NCI-H1092 (cell line): ENCODE results near the gene STAT4.

Experiments
- DNase-seq: peaks from one replicate; lab custom pipeline; 2025; lab: John Stamatoyannopoulos, UW

The STAT4 gene

DNA sequence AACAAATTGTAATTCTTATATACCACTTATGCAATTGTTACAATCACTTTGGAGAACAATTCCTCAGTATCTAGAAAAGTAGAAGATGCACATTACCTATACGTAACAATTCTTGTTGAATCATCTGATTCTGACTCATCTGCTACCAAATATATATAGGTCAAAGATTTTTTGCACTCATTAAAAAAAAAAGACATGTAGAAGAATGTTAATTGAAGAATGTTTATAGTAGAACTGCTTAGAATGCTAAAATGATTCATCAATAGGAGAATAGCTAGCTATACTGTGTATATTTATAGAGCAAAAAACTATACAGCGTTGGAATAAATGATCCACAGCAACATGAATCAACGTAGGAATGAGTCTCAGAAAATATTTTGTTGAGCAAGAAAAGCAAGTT lies 107.4 kb downstream of the STAT4 start:
- DNase-seq, result no peak

DNA sequence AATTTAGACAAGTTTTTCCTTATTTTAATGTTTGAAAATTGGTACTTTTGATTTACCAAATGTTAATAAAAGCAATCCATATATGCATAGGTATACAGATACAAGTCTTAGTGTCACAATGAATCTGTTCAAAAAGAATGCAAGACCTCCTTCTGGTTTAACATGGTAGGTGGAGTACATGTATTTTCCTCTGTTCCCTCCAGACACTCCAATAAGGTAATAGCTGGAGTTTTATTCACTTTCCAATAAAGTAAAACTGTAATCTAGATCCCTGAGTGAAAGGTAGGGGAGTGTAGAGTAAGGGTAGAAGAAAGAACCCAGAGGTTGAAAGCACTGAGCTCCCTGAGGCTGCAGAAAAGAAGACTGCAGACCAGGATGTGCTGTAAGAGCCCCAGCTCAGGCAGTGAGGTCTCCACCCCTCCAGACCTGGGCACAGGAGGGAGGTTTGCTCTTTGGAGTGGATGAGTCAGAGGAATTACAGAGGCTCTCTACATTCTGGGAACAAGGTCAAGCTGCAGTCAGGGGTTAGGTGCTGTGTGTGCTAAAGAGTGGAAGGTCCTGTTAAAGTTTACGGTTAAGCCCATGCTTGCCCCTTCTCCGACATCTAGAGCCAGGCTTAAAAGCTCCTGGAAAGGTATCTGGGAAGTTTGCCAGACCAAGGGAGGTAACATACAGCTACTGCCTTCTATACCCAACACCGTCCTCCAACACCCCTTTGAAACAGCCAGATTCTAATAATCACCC lies 109.2 kb downstream of the STAT4 start:
- no peak for DNase-seq

DNA sequence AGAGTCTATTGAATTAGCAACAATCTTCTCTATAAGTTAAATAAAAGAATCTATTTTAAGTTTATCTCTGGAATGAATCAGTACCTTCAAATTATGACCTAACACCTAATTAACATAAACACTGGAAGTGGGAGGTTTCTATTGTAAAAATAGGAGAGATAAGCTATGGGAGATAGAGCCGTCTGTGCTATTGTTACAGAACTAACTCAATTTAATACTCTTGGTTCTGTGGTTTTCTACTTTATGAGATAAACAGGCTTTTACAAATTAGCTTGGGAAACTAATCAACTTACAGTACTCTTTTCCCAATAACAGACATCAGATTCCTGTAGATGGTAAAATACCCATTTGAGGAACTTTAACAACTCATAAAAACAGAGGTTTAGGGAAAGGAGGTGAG lies 111.2 kb downstream of the STAT4 start:
- DNase-seq, result no peak

DNA sequence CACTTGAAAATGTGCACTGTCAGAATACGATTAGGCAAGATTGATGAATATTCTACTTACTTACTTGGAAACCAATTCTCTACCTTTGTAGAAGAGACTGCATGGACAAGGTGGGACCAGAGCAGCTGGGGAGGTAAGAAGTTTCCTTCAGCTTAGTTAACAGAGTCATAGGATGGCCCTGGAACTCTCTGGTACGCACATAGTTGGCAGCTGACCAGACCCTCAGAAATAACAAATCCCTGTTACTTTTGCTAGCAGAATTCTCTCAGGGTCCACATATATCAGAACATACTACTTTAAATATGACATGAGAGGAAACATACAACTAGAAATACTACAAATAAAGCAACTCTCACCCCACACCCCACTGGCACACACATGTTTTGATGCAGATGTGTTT lies 112.1 kb downstream of the STAT4 start:
- no peak for DNase-seq

DNA sequence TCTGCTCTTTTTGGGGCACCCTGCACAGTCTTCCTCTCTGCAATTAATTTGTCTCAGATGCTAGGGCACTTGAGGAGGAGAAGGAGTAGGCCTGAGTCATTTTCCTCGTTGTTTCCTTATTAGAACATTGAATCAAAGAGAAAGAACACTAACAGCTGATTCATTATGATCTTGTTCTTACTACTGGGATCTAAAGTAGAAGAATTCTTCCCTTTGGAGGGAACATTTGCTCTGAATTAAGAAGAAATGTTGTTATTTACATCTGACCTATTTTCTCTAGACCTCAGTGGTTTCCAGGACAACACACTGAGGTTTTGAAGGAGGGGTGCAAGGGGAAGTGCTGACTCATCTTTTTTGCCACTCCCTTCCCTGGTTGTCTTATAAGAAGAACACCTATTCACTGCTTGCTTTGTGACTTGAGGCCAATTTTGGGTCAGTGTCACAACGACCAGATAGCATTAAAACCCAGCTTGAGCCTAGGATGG lies 112.5 kb downstream of the STAT4 start:
- DNase-seq, result no peak

GRCh38 chr2:191037351-191037750 lies 113.4 kb downstream of the STAT4 start:
- no peak for DNase-seq

DNA sequence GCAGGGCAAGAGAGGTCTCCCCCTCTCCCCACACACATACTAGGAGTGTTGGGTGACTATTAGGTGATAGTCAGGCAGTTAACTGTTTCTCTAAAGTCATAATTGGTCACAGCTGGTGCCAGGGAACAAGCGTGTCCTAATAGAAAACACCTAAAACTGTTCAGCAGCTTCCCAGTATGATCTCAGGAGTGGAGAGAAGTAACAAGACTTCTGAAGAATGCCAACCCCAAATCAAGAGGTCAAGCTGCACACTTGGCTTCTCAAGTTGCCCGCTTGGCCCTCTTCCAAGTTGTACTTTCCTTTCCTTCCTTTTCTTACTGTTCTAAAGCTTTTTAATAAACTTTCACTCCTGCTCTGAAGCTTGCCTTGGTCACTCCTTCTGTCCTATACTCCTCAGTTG lies 114.4 kb downstream of the STAT4 start:
- no peak for DNase-seq

- no peak for DNase-seq
Measured at GRCh38 chr2:191032588-191033429, 118.0 kb downstream of the STAT4 start.

DNA sequence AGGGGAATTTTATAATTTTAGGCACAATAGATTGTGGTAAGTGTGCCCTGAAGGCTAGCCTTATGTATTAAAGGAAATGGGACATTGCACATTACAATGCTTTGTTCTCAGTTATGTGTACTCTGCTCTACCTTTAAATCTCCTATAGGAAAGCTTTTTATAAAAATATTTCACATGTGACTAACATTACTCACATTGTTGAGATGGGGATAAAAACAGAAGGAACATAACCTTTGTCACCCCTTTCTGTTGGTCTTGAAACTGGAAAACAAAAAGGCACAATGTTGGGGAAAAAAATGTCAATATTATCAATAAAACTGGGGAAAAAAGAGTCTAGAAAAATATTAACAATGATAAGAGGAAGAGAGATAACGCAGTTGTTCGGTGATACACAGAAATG lies 119.5 kb downstream of the STAT4 start:
- no peak for DNase-seq

DNA sequence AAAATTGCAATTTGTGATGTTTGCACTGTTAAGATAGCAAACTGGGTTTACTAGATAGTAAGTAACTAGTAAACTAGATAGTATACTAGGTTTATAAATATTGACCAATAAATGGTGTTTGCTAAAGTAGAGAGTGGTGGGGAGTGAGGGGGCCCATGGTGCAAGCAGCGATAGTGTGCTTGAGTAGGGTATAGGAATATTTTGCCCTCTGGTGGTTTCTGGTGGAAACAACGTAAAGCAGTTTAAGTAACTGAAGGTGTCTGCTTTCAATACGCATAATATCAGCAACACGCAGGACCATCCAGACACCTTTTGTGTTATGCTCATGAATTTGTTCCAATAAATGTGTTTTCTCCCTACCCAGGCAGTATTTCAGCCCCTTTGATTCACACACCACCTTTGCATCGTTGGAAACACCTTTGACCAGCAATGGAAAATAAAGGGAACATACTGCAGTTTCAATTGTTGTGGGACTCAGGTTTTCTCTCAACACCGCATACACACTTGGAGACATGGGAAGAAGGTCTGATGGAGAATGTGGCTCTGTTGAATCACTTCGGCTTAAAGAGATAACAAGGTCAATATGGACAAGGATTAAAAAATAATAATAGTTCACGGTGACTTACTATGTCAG lies 120.2 kb downstream of the STAT4 start:
- peak; percentile 17 for DNase-seq

DNA sequence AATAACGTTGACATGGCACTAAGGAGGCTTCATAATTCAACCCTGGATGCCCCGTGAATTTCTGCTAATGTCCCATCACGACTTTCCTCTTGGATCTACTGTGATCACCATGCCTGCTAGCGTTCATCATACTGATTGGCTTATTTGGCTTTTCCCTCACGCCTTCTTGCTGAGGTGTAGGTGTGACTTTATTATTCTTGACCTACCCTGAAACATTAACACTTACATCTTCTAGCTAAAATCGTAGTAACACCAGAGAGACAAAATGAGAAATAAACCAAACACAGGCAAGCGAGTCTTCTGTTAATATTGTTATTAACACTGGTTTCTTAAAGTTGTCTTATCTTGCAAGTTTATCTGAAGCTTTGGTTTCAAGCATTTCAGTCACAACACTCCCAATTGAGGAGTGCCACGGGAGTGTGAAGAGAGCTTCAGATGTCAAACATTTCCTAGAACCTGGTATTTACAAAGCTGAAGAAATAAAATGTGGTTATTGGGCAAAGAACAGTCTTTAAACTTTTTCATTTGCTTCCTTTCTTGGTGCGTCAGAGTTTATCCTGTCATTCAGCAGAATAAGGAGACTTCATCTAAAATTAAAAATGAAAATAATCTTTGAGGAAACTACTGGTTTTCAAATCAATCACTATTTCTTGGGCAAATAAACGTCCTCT lies 121.4 kb downstream of the STAT4 start:
- no peak for DNase-seq

- no peak for DNase-seq
Measured at GRCh38 chr2:191026377-191026776, 124.4 kb downstream of the STAT4 start.

DNA sequence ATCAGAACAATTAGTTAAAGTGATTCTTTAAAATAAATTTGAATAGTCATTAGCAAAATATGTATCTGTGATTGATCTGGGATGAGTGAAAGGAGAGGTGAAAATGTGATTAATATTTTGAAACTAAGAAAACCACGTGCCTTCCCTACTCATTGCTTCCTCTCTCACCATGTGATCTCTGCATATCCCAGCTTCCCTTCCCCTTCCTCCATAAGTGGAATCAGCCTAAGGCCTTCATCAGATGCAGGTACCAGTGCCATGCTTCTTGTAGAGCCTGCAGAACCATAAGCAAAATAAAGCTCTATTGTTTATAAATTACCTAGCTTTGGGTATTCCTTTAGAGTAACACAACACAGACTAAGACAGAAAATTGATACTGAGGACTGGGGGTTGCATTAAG lies 125.7 kb downstream of the STAT4 start:
- DNase-seq, result no peak

DNA sequence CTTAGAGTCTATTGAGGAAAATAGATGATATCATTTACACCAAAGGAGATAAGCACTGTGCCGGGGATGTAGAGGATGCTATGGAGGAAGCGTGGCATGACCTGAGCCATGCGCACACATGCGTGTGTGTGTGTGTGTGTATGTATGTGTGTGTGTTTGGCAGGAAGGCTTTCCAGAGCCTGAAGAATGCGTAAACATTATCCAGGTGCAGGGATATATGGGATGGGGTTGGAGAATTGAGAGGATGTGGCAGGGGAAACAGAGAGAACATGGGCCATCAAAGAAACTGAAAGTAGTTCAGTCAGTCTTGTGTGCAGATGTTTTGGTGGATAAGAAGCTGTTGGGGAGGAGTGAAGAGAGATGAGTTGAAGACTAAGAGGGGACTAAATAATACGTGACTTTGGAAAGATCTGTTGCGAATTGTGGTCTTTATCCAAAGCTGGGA lies 127.5 kb downstream of the STAT4 start:
- no peak for DNase-seq

DNA sequence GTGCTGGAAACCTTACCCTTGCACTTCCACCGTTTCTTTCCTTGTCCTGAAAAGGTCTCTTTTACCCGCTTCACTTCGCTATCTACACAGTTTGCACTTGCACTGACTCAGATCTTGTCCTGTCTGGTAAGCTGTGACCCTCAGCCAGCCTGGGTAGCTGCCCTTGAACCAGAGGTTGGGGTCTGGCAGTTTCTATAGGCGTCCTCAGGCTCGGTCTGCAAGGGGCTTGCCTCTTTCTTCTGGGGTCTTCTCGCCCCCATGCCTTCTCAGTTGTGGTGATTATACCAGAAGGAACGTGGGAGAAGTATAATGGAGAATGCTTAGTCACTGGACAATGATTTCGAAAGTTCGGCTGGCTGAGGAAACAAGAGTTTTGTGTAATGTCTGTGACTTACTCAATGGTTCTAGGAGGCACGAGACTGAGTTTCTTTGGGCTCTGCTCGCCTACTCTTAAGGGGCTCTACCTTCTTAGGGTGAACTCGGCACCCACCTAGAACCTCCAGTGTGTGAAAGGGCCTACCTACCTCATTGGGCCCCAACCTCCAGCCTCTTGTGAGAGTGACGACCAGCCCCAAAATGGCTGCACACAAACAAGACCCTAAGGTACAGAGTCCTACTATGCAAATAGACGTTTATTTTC lies 129.9 kb downstream of the STAT4 start:
- DNase-seq, result no peak

DNA sequence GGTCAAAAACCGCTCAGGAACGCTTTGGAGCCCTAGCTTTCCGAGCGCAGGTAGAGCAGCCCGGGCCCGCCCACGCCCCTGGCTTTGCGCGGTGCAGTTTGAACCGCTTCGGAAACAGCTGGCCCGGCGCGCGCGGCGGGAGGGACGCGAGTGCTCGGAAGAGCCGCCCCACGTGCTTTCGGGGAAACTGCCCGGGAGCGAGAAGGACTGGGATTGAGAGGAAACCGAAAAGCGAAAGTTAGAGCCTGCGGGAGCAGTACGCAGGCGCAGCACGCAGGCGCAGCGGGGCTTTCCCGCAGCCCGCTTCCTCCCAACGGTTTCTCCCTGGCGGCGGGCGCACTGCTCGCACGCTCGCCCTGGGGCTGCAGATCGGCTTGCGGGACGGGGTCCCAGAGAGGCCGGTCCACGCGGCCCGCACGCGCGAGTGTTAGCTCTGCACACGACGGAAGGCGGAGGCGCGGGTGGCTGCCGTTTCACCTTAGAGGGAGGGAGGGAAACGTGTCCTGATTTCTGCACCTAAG lies 130.5 kb downstream of the STAT4 start:
- DNase-seq, result peak; percentile 90

- DNase-seq, result no peak
Measured at GRCh38 chr2:191019376-191019775, 131.4 kb downstream of the STAT4 start.

DNA sequence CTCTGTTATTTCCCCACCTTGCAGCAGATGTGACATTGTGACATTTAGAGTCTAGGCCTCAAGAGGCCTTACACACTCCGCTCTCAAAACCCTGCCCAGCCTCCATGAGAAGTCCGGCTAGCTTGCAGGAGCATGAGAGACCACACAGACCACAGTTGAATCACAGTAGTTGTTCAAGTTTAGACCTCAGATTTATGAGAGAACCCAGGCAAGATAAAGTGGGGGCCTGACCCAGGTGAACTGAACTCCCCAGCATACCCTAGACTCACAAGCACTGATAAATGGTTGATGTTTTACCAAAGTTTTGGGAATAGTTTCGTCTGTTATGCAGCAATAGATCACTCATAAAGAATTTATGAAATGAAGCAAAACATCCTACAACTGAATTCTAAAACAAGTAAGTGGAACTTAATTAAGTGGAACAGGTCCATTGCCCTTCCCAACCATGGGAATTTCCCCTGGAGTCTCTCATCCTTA lies 132.1 kb downstream of the STAT4 start:
- DNase-seq, result no peak

DNA sequence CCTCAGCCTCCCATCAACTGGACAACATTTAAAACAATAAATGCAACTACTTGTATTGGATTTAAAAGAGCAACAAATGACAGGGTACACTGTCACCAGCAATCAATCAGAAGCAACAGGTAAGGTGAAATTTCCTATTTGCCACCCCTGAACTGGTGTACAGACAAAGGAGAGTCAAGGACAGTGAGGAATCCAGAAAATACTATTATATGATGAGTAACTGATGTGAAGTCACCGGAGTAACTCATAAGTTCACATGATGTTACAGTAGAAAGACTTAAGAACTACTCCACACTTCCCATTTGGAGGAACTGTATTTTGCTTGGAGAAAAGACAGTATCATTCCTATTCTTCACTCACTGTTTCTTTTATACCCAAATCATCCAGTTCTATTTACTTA lies 132.7 kb downstream of the STAT4 start:
- no peak for DNase-seq

GRCh38 chr2:191015831-191016230 lies 135.0 kb downstream of the STAT4 start:
- no peak for DNase-seq

GRCh38 chr2:191015239-191015638 lies 135.6 kb downstream of the STAT4 start:
- no peak for DNase-seq
